GM23338 (cell line): ENCODE data around the gene STAT5B. TPM values are rescaled to one million over a fixed set of nuclear protein-coding genes. Genes with fewer than 3 reads are reported as not detected.
"Not testable (repeated sequence)": the region's sequence is repeated elsewhere in the genome, so short reads cannot be mapped to it uniquely, and the experiment has no call there.

Source experiments
- ATAC-seq: fragments of 200-7000 bp; cut with Tn5 transposase; 3 replicates; pipeline ENCODE4 v1.9.1; 2020
- DNase-seq: peaks from one replicate; pipeline ENCODE4 v3.0.0-alpha.2; 2015; ENCODE audit warnings: low spot score
- H2AFZ ChIP-seq: fragments of 200-600 bp; sonication (generic); 2 replicates; pipeline ENCODE4 v1.8.0; 2016; ENCODE audit warnings: antibody characterized with exemption, mild to moderate bottlenecking, moderate library complexity
- H3F3A ChIP-seq: fragments of 200-600 bp; sonication (generic); replicated peaks from 2 replicates; pipeline ENCODE4 v1.8.0; 2017; ENCODE audit warnings: antibody characterized with exemption, mixed run types, low read depth
- H3K27ac ChIP-seq: fragments of 200-600 bp; sonication (generic); 2 replicates; pipeline ENCODE4 v1.6.1; 2016; ENCODE audit warnings: low read depth
- H3K27me3 ChIP-seq: fragments of 200-600 bp; sonication (generic); 2 replicates; pipeline ENCODE4 v1.8.0; 2016; ENCODE audit warnings: mild to moderate bottlenecking, mixed run types, moderate library complexity; ENCODE audit not compliant: insufficient read depth
- H3K36me3 ChIP-seq: fragments of 200-600 bp; sonication (generic); 2 replicates; pipeline ENCODE4 v1.8.0; 2016; ENCODE audit warnings: mild to moderate bottlenecking; ENCODE audit not compliant: insufficient read depth
- H3K4me1 ChIP-seq: fragments of 200-600 bp; sonication (generic); 2 replicates; pipeline ENCODE4 v1.8.0; 2016; ENCODE audit warnings: mild to moderate bottlenecking, moderate library complexity; ENCODE audit not compliant: insufficient read depth
- H3K4me2 ChIP-seq: fragments of 200-600 bp; sonication (generic); 2 replicates; pipeline ENCODE4 v1.7.1; 2017; ENCODE audit warnings: mixed run types
- H3K4me3 ChIP-seq: fragments of 200-600 bp; sonication (generic); 2 replicates; pipeline ENCODE4 v1.6.1; 2016; ENCODE audit warnings: mixed run types
- H3K79me2 ChIP-seq: fragments of 200-600 bp; sonication (generic); replicated peaks from 2 replicates; pipeline ENCODE4 v1.8.0; 2017; ENCODE audit warnings: mild to moderate bottlenecking; ENCODE audit not compliant: insufficient read depth
- H3K9me2 ChIP-seq: fragments of 200-600 bp; sonication (generic); 2 replicates; pipeline ENCODE4 v1.8.0; 2017; ENCODE audit not compliant: insufficient read depth
- H4K20me1 ChIP-seq: fragments of 200-600 bp; sonication (generic); replicated peaks from 2 replicates; pipeline ENCODE4 v1.8.0; 2017; ENCODE audit warnings: mild to moderate bottlenecking; ENCODE audit not compliant: insufficient read depth
- H3K27ac Mint-ChIP-seq: 2 replicates; pipeline ENCODE4 v1.8.0; 2020; ENCODE audit warnings: inconsistent platforms, mild to moderate bottlenecking, moderate library complexity, mixed read lengths
- H3K27me3 Mint-ChIP-seq: 3 replicates; pipeline ENCODE4 v1.8.0; 2022; ENCODE audit warnings: low read depth, mild to moderate bottlenecking, moderate library complexity, mixed read lengths, inconsistent platforms; ENCODE audit not compliant: insufficient read depth, poor library complexity
- H3K36me3 Mint-ChIP-seq: 3 replicates; pipeline ENCODE4 v1.8.0; 2021; ENCODE audit warnings: low read depth, mild to moderate bottlenecking, inconsistent platforms, moderate library complexity, mixed read lengths
- H3K4me1 Mint-ChIP-seq: 3 replicates; pipeline ENCODE4 v1.8.0; 2020; ENCODE audit warnings: mild to moderate bottlenecking, inconsistent platforms, mixed read lengths
- H3K4me3 Mint-ChIP-seq: 3 replicates; pipeline ENCODE4 v1.8.0; 2021; ENCODE audit warnings: moderate library complexity, mild to moderate bottlenecking, inconsistent platforms, mixed read lengths
- H3K9me3 Mint-ChIP-seq: 3 replicates; pipeline ENCODE4 v1.8.0; 2020; ENCODE audit warnings: moderate library complexity, mild to moderate bottlenecking, inconsistent platforms, mixed read lengths
- EZH2phosphoT487 ChIP-seq: fragments of 200-600 bp; sonication (generic); IDR thresholded peaks from one replicate; pipeline ENCODE4 v1.8.1; 2018; ENCODE audit warnings: antibody characterized with exemption; ENCODE audit not compliant: unreplicated experiment
- POLR2AphosphoS5 ChIP-seq: IDR thresholded peaks from 2 replicates; pipeline ENCODE4 v1.6.1; 2016; ENCODE audit warnings: antibody characterized with exemption, low read depth
- ZNF331 ChIP-seq: fragments of 250-450 bp; sonication (Bioruptor Pico); IDR thresholded peaks from 2 replicates; pipeline ENCODE4 v1.5.0; 2020; ENCODE audit warnings: low read depth, mild to moderate bottlenecking, moderate library complexity
- polyA plus RNA-seq: library from polyadenylated mRNA; unstranded; fragments of >200 nt; fragmentation: Nextera tagmentation; extraction: Ambion mirVana; gene quantifications from 2 replicates; pipeline ENCODE4 v1.2.1, GENCODE V29; 2016
- total RNA-seq: library from RNA; depleted of rRNA; stranded (reverse); fragments of >200 nt; shearing (Covaris generic); gene quantifications from 2 replicates; pipeline ENCODE4 v1.2.3, GENCODE V29; 2014
- TF ChIP-seq, protein P1 (sequence below): fragments of 250-450 bp; sonication (Bioruptor Pico); IDR thresholded peaks from 2 replicates; pipeline ENCODE4 v1.5.0; 2020; ENCODE audit warnings: mild to moderate bottlenecking, moderate library complexity
- TF ChIP-seq, protein P2 (sequence below), 2 experiments: fragments of 200-600 bp in 1 of 2; sonication (generic) in 1 of 2; conservative IDR thresholded peaks; 2 replicates each; pipeline versions ENCODE4 v1.5.1 to v1.6.1; 2016 to 2017; ENCODE audit warnings: antibody characterized with exemption in 2 of 2, low read depth in 2 of 2, mild to moderate bottlenecking in 2 of 2, moderate library complexity in 1 of 2

STAT5B gene
- total and polyA plus RNA-seq, 2 experiments from 2014 or later, result 13.9 to 60.5 TPM

DNA sequence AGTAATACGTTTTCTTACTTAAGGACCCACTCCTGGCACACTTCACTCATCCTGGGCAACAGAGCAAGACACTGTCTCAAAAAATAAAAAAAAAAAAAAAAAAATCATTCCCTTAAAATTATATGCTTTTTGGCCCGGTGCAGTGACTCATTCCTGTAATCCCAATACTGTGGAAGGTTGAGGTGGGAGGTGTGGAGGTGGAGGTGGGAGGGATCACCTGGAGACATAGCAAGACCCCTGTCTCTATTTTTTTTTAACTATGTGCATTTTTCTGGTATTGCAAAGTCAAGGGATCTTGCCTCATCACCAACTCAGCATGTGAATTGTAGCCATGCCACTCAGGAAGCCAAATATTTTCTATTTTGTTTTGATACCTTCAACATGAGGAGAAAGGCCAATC lies 9.7 kb downstream of the STAT5B start (continued):
- TF ChIP-seq, protein P1, sequence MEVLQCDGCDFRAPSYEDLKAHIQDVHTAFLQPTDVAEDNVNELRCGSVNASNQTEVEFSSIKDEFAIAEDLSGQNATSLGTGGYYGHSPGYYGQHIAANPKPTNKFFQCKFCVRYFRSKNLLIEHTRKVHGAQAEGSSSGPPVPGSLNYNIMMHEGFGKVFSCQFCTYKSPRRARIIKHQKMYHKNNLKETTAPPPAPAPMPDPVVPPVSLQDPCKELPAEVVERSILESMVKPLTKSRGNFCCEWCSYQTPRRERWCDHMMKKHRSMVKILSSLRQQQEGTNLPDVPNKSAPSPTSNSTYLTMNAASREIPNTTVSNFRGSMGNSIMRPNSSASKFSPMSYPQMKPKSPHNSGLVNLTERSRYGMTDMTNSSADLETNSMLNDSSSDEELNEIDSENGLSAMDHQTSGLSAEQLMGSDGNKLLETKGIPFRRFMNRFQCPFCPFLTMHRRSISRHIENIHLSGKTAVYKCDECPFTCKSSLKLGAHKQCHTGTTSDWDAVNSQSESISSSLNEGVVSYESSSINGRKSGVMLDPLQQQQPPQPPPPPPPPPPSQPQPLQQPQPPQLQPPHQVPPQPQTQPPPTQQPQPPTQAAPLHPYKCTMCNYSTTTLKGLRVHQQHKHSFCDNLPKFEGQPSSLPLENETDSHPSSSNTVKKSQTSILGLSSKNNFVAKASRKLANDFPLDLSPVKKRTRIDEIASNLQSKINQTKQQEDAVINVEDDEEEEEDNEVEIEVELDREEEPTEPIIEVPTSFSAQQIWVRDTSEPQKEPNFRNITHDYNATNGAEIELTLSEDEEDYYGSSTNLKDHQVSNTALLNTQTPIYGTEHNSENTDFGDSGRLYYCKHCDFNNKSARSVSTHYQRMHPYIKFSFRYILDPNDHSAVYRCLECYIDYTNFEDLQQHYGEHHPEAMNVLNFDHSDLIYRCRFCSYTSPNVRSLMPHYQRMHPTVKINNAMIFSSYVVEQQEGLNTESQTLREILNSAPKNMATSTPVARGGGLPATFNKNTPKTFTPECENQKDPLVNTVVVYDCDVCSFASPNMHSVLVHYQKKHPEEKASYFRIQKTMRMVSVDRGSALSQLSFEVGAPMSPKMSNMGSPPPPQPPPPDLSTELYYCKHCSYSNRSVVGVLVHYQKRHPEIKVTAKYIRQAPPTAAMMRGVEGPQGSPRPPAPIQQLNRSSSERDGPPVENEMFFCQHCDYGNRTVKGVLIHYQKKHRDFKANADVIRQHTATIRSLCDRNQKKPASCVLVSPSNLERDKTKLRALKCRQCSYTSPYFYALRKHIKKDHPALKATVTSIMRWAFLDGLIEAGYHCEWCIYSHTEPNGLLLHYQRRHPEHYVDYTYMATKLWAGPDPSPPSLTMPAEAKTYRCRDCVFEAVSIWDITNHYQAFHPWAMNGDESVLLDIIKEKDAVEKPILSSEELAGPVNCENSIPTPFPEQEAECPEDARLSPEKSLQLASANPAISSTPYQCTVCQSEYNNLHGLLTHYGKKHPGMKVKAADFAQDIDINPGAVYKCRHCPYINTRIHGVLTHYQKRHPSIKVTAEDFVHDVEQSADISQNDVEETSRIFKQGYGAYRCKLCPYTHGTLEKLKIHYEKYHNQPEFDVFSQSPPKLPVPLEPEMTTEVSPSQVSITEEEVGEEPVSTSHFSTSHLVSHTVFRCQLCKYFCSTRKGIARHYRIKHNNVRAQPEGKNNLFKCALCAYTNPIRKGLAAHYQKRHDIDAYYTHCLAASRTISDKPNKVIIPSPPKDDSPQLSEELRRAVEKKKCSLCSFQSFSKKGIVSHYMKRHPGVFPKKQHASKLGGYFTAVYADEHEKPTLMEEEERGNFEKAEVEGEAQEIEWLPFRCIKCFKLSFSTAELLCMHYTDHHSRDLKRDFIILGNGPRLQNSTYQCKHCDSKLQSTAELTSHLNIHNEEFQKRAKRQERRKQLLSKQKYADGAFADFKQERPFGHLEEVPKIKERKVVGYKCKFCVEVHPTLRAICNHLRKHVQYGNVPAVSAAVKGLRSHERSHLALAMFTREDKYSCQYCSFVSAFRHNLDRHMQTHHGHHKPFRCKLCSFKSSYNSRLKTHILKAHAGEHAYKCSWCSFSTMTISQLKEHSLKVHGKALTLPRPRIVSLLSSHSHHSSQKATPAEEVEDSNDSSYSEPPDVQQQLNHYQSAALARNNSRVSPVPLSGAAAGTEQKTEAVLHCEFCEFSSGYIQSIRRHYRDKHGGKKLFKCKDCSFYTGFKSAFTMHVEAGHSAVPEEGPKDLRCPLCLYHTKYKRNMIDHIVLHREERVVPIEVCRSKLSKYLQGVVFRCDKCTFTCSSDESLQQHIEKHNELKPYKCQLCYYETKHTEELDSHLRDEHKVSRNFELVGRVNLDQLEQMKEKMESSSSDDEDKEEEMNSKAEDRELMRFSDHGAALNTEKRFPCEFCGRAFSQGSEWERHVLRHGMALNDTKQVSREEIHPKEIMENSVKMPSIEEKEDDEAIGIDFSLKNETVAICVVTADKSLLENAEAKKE (CRISPR knock-in tag), result no peak
- TF ChIP-seq EZH2phosphoT487, result no peak

DNA sequence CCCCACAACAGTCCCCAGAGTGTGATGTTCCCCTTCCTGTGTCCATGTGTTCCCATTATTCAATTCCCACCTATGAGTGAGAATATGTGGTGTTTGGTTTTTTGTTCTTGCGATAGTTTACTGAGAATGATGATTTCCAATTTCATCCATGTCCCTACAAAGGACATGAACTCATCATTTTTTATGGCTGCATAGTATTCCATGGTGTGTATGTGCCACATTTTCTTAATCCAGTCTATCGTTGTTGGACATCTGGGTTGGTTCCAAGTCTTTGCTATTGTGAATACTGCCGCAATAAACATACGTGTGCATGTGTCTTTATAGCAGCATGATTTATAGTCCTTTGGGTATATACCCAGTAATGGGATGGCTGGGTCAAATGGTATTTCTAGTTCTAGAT lies 11.8 kb downstream of the STAT5B start:
- ATAC-seq, H4K20me1 ChIP-seq, H3K4me3 ChIP-seq, H3K36me3 ChIP-seq, H3K9me2 ChIP-seq, H3K4me3 Mint-ChIP-seq, H3K27ac Mint-ChIP-seq, H3K9me3 Mint-ChIP-seq, H3K27me3 ChIP-seq, H3K27ac ChIP-seq, H3K27me3 Mint-ChIP-seq, H3K4me1 ChIP-seq, DNase-seq, H3K4me1 Mint-ChIP-seq, H3K4me2 ChIP-seq, H2AFZ ChIP-seq, H3F3A ChIP-seq, H3K36me3 Mint-ChIP-seq: not testable (repeated sequence)
- H3K79me2 ChIP-seq, result peaks cover 63% of the 10 kb centered on the region

DNA sequence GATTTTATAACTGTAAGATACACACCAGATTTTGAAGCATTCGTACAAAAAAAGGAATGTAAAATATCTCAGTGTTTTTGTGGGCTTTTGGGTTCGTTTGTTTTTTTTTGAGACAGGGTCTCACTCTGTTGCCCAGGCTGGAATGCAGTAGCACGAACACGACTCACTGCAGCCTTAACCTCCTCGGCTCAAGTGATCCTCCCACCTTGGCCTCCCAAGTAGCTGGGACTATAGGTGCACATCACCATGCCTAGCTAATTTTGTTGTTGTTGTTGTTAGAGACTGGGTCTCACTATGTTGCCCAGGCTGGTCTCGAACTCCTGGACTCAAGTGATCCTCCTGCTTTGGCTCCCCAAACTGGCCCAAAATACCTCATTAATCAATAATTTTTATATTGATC lies 15.9 kb downstream of the STAT5B start:
- DNase-seq, result no peak
- Histone ChIP-seq H3K79me2 (peaks cover 34% of the 10 kb centered on the region), H2AFZ (no peak overlapping the region), H3K27ac (no peak overlapping the region), H3K27me3 (no peaks in the 10 kb centered on the region), H3K9me2 (no peaks in the 10 kb centered on the region), H3K4me1 (no peaks in the 10 kb centered on the region), H3K4me3 (no peak overlapping the region), H4K20me1 (peaks cover 12% of the 10 kb centered on the region; the same call in 1 of the 2 replicates), H3K36me3 (no peaks in the 10 kb centered on the region), H3K4me2 (no peak overlapping the region), H3F3A (no peaks in the 10 kb centered on the region)
- ATAC-seq, result no peak
- no peak overlapping the region for H3K4me3 Mint-ChIP-seq
- H3K9me3 Mint-ChIP-seq, result no peaks in the 10 kb centered on the region; the same call in 2 of the 3 replicates
- peaks cover under 1% of the 10 kb centered on the region; the same call in 1 of the 3 replicates for H3K36me3 Mint-ChIP-seq
- peaks cover 5% of the 10 kb centered on the region for H3K27me3 Mint-ChIP-seq
- H3K4me1 Mint-ChIP-seq, result peaks cover 7% of the 10 kb centered on the region
- H3K27ac Mint-ChIP-seq, result no peak overlapping the region
- TF ChIP-seq POLR2AphosphoS5, result no peak
- TF ChIP-seq ZNF331 (CRISPR knock-in tag), result no peak
- TF ChIP-seq, protein P2, sequence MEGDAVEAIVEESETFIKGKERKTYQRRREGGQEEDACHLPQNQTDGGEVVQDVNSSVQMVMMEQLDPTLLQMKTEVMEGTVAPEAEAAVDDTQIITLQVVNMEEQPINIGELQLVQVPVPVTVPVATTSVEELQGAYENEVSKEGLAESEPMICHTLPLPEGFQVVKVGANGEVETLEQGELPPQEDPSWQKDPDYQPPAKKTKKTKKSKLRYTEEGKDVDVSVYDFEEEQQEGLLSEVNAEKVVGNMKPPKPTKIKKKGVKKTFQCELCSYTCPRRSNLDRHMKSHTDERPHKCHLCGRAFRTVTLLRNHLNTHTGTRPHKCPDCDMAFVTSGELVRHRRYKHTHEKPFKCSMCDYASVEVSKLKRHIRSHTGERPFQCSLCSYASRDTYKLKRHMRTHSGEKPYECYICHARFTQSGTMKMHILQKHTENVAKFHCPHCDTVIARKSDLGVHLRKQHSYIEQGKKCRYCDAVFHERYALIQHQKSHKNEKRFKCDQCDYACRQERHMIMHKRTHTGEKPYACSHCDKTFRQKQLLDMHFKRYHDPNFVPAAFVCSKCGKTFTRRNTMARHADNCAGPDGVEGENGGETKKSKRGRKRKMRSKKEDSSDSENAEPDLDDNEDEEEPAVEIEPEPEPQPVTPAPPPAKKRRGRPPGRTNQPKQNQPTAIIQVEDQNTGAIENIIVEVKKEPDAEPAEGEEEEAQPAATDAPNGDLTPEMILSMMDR (conservative IDR thresholded peaks at IDR 0.05; ENCODE audit: low read depth in 2 of 2), result no peak
